Astrocyte (in vitro differentiated cells and primary cell): ENCODE measurements around the gene ARG1. TPM values are rescaled to one million over a fixed set of nuclear protein-coding genes. Genes with fewer than 3 reads are reported as not detected.
"Not testable (repeated sequence)": the region's sequence is repeated elsewhere in the genome, so short reads cannot be mapped to it uniquely, and the experiment has no call there.

ENCODE experiments used
- DNase-seq: peaks from one replicate; pipeline ENCODE4 v3.0.0-alpha.2; 2010; ENCODE audit warnings: low read depth
- FAIRE-seq: peaks from 2 replicates; lab custom pipeline; 2011; peaks lifted over from hg19 to GRCh38; lab: Jason Lieb, UNC
- H2AFZ ChIP-seq: 2 replicates; pipeline ENCODE4 v1.6.0; 2012; ENCODE audit warnings: low read depth, low read length, inconsistent platforms
- H3K27ac ChIP-seq: 2 replicates; pipeline ENCODE4 v1.5.1; 2011; ENCODE audit warnings: low read depth, low read length, inconsistent platforms
- H3K27me3 ChIP-seq: 2 replicates; pipeline ENCODE4 v1.6.0; 2011; ENCODE audit warnings: low read length, inconsistent platforms; ENCODE audit not compliant: insufficient read depth
- H3K36me3 ChIP-seq: 2 replicates; pipeline ENCODE4 v1.5.1; 2011; ENCODE audit warnings: low read length, inconsistent platforms; ENCODE audit not compliant: insufficient read depth
- H3K4me1 ChIP-seq: 2 replicates; pipeline ENCODE4 v1.5.1; 2011; ENCODE audit warnings: low read length, inconsistent platforms; ENCODE audit not compliant: insufficient read depth
- H3K4me2 ChIP-seq: 2 replicates; pipeline ENCODE4 v1.6.0; 2012; ENCODE audit warnings: low read length, inconsistent platforms
- H3K4me3 ChIP-seq: 2 replicates; pipeline ENCODE4 v1.5.1; 2011; ENCODE audit warnings: low read depth, mild to moderate bottlenecking, low read length, inconsistent platforms; ENCODE audit not compliant: insufficient read depth
- H3K79me2 ChIP-seq: 2 replicates; pipeline ENCODE4 v1.6.0; 2012; ENCODE audit warnings: mild to moderate bottlenecking, low read length, inconsistent platforms; ENCODE audit not compliant: insufficient read depth
- H3K9ac ChIP-seq: 2 replicates; pipeline ENCODE4 v1.6.0; 2012; ENCODE audit warnings: mild to moderate bottlenecking, low read length, inconsistent platforms
- H3K9me3 ChIP-seq: 2 replicates; pipeline ENCODE4 v1.5.1; 2012; ENCODE audit warnings: low read depth, mild to moderate bottlenecking, low read length, inconsistent platforms; ENCODE audit not compliant: insufficient read depth
- H4K20me1 ChIP-seq: 2 replicates; pipeline ENCODE4 v1.6.0; 2012; ENCODE audit warnings: low read length, inconsistent platforms; ENCODE audit not compliant: insufficient read depth
- H3K27ac Mint-ChIP-seq: one replicate; pipeline ENCODE4 v1.8.0; 2021; ENCODE audit warnings: mild to moderate bottlenecking, mixed read lengths; ENCODE audit not compliant: unreplicated experiment
- H3K27me3 Mint-ChIP-seq: one replicate; pipeline ENCODE4 v1.8.0; 2021; ENCODE audit warnings: low read depth, mixed read lengths; ENCODE audit not compliant: unreplicated experiment
- H3K36me3 Mint-ChIP-seq: one replicate; pipeline ENCODE4 v1.8.0; 2021; ENCODE audit warnings: low read depth, mixed read lengths; ENCODE audit not compliant: unreplicated experiment
- H3K4me1 Mint-ChIP-seq: one replicate; pipeline ENCODE4 v1.8.0; 2021; ENCODE audit warnings: low read depth, mixed read lengths; ENCODE audit not compliant: unreplicated experiment
- H3K4me3 Mint-ChIP-seq: one replicate; pipeline ENCODE4 v1.8.0; 2021; ENCODE audit warnings: mild to moderate bottlenecking, moderate library complexity, mixed read lengths; ENCODE audit not compliant: unreplicated experiment
- H3K9me3 Mint-ChIP-seq: one replicate; pipeline ENCODE4 v1.8.0; 2021; ENCODE audit warnings: mild to moderate bottlenecking, mixed read lengths; ENCODE audit not compliant: unreplicated experiment
- EZH2 ChIP-seq: IDR thresholded peaks from 2 replicates; pipeline ENCODE4 v1.6.1; 2012; ENCODE audit warnings: mild to moderate bottlenecking, low read length, inconsistent platforms; ENCODE audit not compliant: insufficient read depth
- total RNA-seq: library from RNA; stranded (reverse); gene quantifications from 2 replicates; pipeline ENCODE4 v1.2.1, GENCODE V29; 2021
- TF ChIP-seq, protein P1 (sequence below): IDR thresholded peaks from 2 replicates; pipeline ENCODE4 v1.5.1; 2011; ENCODE audit warnings: low read depth, mild to moderate bottlenecking, inconsistent platforms, low read length, moderate library complexity; ENCODE audit not compliant: insufficient read depth

Gene ARG1
- total RNA-seq, 1 donor from 2014 or later, result not detected

GRCh38 chr6:131532580-131533039 is 40.4 kb upstream of the ARG1 start:
- H3K9me3 ChIP-seq, result no peaks in the 10 kb centered on the region
- FAIRE-seq, result no peak
- TF ChIP-seq, protein P1, sequence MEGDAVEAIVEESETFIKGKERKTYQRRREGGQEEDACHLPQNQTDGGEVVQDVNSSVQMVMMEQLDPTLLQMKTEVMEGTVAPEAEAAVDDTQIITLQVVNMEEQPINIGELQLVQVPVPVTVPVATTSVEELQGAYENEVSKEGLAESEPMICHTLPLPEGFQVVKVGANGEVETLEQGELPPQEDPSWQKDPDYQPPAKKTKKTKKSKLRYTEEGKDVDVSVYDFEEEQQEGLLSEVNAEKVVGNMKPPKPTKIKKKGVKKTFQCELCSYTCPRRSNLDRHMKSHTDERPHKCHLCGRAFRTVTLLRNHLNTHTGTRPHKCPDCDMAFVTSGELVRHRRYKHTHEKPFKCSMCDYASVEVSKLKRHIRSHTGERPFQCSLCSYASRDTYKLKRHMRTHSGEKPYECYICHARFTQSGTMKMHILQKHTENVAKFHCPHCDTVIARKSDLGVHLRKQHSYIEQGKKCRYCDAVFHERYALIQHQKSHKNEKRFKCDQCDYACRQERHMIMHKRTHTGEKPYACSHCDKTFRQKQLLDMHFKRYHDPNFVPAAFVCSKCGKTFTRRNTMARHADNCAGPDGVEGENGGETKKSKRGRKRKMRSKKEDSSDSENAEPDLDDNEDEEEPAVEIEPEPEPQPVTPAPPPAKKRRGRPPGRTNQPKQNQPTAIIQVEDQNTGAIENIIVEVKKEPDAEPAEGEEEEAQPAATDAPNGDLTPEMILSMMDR, result no peak
- TF ChIP-seq EZH2, result no peak

GRCh38 chr6:131538615-131539014 is 34.4 kb upstream of the ARG1 start:
- H3K4me3 ChIP-seq, H3K4me2 ChIP-seq, H3K36me3 Mint-ChIP-seq, H3K27me3 Mint-ChIP-seq, H3K27me3 ChIP-seq, H2AFZ ChIP-seq, H3K36me3 ChIP-seq, H3K27ac Mint-ChIP-seq, H3K4me1 Mint-ChIP-seq, H3K9me3 ChIP-seq, H3K9me3 Mint-ChIP-seq, H4K20me1 ChIP-seq, H3K4me3 Mint-ChIP-seq, H3K79me2 ChIP-seq, H3K9ac ChIP-seq, H3K27ac ChIP-seq, DNase-seq, FAIRE-seq, H3K4me1 ChIP-seq: not testable (repeated sequence)

More at GRCh38 chr6:131532580-131533039, 40.4 kb upstream of the ARG1 start:
- Histone ChIP-seq H3K4me2 (no peak overlapping the region), H2AFZ (no peak overlapping the region), H3K27ac (no peak overlapping the region), H3K9ac (no peak overlapping the region), H3K4me3 (no peak overlapping the region), H3K79me2 (no peaks in the 10 kb centered on the region), H3K36me3 (no peaks in the 10 kb centered on the region), H3K27me3 (no peaks in the 10 kb centered on the region), H4K20me1 (no peaks in the 10 kb centered on the region), H3K4me1 (no peaks in the 10 kb centered on the region)
- no peak overlapping the region for H3K4me3 Mint-ChIP-seq
- H3K4me1 Mint-ChIP-seq, result peaks cover 29% of the 10 kb centered on the region
- no peak overlapping the region for H3K27ac Mint-ChIP-seq
- no peak for DNase-seq
- no peaks in the 10 kb centered on the region for H3K27me3 Mint-ChIP-seq
- H3K36me3 Mint-ChIP-seq, result no peaks in the 10 kb centered on the region
- H3K9me3 Mint-ChIP-seq, result peaks cover 3% of the 10 kb centered on the region

GRCh38 chr6:131545317-131545716 is 27.7 kb upstream of the ARG1 start:
- Histone ChIP-seq H3K9me3 (no peaks in the 10 kb centered on the region), H4K20me1 (no peaks in the 10 kb centered on the region), H3K36me3 (no peaks in the 10 kb centered on the region), H3K27me3 (peaks cover 5% of the 10 kb centered on the region), H2AFZ (no peak overlapping the region), H3K4me3 (no peak overlapping the region), H3K27ac (no peak overlapping the region), H3K9ac (no peak overlapping the region), H3K79me2 (no peaks in the 10 kb centered on the region), H3K4me2 (no peak overlapping the region), H3K4me1 (no peaks in the 10 kb centered on the region)
- Mint-ChIP-seq H3K9me3 (peaks cover 4% of the 10 kb centered on the region), H3K4me1 (no peaks in the 10 kb centered on the region), H3K4me3 (no peak overlapping the region), H3K36me3 (no peaks in the 10 kb centered on the region), H3K27ac (no peak overlapping the region), H3K27me3 (peaks cover 2% of the 10 kb centered on the region)
- no peak for DNase-seq
- FAIRE-seq, result no peak
- TF ChIP-seq, protein P1, result no peak
- no peak for TF ChIP-seq EZH2
